Colon (tissue), 2 donors: ENCODE data around the gene EPHA6.
A peak's percentile ranks its signal among the peaks of the same experiment; 100 is the strongest.

ENCODE experiments used
- FAIRE-seq: peaks from 2 replicates; lab custom pipeline; 2012; peaks lifted over from hg19 to GRCh38; lab: Jason Lieb, UNC
- donor health status: control.
- donor health status: control.

The EPHA6 gene

GRCh38 chr3:97706226-97706625, 891.8 kb downstream of the EPHA6 start:
- no peak for FAIRE-seq

DNA sequence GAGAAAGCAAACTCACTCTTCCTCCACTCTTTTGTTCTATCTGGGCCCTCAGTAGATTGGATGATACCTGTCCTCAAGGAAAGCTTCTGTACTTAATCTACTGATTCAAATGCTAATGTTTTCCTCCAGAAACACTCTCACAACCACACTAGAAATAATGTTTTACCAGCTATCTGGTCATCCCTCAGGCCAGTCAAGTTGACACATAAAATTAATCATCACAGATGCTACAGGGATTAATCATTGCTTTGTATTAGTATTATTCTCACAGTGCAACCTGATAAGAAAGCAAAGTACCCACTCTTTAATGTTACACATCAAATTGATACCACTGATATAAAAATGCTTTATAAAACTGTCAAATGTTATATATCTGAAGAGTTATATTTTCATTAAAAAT, 897.3 kb downstream of the EPHA6 start:
- FAIRE-seq: no peak

GRCh38 chr3:97712919-97713318, 898.5 kb downstream of the EPHA6 start:
- no peak for FAIRE-seq

- FAIRE-seq: no peak
These were observed 899.2 kb downstream of the EPHA6 start for GRCh38 chr3:97713634-97714033.

DNA sequence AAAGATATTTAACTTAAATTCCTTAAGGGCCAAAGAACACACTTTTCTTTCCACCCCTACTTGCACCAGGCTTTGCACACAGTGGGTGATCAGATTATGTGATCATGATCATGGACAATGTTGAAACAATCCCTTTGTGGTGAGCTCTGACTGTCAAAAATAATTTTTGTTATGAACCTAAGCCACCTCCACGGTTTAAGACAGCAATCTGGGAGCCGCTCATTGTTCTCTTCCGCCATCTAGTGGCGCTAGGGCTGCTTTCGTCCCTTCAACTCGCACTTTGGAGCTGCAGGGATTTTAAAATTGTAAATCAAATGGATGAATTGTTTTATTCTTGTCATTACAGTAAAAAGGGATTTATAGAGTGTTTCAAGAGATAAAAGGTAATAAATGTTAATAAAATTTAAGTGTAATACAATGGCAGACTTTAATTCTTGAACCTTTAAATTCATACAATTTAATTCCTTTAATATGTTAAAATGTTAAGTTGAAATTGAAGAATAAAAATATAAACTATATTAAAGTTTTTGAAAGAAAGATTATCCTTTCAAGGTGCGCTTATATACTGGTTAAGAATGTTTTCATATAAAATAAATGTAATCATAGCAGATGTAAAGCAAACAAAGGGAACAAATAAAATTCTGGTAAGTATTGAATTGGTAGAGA, 904.9 kb downstream of the EPHA6 start:
- FAIRE-seq: peak; percentile 87

DNA sequence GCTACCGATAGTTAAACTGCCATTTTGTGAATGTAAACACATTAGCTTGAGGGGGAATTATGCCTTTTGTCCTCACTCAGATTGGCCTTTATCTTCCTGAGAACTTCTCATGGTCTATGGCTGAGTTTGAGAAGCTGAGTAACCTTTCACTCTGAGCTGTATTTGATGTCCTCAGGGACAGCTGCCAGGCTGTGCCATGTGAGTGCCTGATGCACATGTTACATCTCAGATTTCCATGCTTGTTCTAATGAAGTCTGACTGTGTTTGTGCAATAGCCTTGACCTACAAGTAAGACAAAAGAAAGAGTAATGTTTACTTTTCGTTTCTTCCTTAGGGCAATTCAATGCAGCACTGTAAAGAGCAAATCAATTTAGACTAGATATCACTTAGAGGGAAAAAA, 906.0 kb downstream of the EPHA6 start:
- no peak for FAIRE-seq

DNA sequence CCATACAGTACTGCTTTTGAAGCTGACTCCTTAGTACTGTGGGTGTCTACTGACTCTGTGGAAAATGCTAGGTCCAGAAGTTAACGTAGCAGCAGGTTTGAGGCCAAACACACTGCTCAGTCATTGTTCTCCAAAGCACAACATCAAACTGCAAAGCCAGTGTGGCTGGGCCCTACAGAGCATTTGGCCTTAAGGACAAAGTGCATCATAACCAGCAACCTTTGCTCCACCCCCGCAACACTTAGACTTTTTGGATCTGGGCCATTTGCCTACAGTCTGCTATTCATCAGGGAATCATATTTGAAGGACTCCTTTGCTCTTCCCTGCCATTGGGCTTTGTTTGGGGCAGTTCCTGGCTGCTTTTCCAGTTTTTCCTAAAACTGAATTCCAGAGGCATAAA, 907.1 kb downstream of the EPHA6 start:
- no peak for FAIRE-seq

- no peak for FAIRE-seq
These were observed 922.5 kb downstream of the EPHA6 start for GRCh38 chr3:97736928-97737327.

DNA sequence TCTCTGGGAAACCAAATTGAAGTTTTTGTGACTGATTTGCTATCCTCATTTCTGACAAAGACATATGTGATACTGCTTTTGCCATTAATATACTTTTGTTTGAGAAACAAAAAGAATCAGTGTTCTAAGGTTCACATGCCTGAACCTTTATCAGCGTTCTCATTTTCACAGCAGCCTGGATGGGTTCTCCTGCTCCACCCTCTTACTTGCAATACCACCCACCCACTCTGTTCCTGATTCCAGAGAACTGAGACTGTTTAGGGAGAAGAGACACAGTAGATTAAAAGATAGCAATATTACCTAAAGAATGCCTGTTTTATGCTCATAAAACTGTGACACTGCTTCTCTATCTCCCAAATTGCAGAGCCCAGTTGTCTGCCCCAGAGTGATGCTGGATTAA, 924.4 kb downstream of the EPHA6 start:
- no peak for FAIRE-seq

DNA sequence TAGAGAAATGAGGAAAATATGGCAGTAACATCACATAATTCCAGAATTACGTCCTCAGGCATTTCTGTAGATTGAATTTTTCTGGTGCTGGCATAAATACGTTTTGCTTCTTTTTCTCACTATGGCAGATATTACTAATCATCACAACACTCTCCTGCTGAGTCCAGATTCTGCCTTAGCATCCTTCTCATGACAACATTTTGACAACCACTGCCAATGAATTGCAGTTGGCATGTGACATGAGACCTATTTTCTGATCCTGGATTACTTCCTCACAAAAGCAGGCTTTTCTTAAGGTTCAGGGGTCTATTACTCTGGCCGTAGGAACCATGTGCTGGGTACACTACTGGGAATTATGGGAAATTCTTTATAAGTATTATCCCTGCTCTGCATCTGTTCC, 927.6 kb downstream of the EPHA6 start:
- FAIRE-seq: no peak

- FAIRE-seq: no peak
These were observed 929.9 kb downstream of the EPHA6 start for GRCh38 chr3:97744289-97744688.

GRCh38 chr3:97763586-97764406, 949.4 kb downstream of the EPHA6 start:
- no peak for FAIRE-seq

DNA sequence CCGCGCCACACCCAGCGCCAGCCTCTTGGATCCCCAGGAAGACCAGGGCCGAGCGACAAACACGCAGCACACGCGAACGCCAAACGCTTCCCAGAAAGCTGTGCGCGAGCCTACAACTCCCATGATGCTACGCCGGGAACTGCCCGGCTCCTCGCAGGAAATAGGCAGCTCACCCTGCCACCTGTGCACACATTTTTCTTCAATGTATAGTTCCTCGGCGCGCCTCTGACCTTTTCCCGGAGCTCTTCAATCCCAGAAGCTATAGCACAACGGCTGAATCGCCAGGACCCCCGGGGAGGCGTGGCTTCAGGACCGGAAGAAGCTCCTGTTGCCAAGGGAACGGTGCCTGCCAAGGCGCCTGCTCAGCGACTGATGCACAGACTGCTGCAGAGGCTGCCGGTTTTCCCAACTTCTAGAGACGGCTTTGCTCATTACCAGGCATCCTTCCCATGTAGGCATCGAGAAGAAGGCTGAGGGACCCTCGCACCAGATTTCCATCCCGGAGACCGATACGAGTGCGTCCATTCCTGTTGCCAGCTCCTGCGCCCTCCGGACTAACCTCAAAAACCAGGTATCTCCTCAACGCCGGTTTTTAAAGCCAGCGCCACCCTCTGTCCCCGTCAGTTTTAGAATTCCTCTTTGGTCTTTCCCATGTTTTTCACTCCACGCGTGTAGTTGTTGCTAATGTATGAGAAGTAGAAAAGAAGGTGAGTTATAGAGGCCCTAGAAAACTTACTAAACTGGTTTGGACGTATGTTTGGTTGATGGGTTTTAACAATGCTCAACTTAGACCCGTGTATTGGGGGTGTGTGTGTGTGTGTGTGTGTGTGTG, 950.2 kb downstream of the EPHA6 start, which contains the start of gene ARL6:
ARL6 (plus strand) TSS at position 352 of the 832 bp plus-strand sequence. CDS start 3,350 bp downstream, outside the sequence.
- FAIRE-seq: no peak

DNA sequence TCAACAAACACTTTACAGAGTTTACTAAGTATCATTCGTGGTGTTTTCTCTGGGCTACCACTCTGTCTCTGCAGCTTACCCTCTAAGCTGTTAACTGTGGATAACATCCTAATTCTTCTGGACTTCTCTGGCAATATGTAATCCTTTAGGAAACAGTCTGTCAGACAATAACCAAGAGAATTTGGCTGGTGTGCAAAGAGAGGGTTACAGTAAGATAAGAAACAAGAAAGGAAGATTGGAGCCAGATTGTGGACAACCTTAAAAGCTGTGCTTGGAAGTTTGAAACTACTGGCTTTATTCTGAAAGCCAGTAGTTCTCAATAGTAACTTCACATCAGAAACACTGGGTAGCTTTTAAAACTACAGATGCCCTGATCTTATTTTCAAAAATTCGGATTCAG, 950.9 kb downstream of the EPHA6 start:
- no peak for FAIRE-seq

- FAIRE-seq: no peak
These were observed 958.5 kb downstream of the EPHA6 start for GRCh38 chr3:97772926-97773325.

GRCh38 chr3:97778152-97778551, 963.8 kb downstream of the EPHA6 start:
- no peak for FAIRE-seq

DNA sequence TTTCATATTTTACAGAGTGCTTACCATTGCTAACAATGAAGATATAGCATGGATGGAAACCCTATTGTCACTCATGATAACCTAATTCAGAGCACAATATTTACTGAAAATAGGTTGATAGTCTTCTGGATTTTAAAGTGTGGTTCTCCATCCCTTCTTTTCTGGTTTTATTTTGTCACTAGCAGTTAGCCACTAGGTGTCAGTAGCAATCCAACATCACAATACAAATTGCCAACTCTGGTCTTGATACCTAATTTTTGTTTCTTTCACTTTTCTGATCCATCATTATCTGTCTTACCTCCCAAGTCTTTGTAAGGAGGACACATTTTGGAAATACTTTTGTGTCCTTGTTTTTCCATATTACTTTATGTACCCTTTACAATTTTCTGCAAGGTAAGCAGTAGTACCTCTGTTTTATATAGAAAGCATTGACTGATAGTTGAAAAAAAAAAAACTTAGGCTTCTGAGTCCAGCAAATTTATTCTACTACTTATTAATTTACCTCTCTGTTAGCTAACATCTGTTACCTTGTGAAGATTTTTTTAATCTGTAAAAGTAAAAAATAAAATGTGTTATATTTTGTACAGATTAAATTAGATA, 979.1 kb downstream of the EPHA6 start:
- peak; percentile 93 for FAIRE-seq

DNA sequence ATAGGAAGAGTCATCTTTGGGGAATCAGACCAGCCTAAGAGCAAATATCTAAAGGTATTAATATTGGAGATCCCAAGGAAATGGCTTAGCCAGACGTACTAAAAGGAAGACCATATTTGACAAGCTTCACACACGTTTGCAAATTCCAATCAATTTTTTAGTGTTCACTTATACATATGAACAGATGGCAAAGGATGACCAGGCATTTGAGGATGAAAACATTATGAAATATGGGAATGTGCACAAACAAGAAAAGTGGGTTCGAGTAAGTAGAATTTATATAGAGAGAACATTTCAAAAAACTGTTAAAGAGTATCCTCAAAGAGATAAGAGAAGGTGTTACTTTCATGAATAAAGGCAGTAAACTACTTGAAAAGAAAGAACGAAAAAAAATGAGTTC, 981.6 kb downstream of the EPHA6 start:
- no peak for FAIRE-seq
